AG09319 (cell line): Measurements from ENCODE around the gene OTX1.

Source experiments
- DNase-seq: peaks from one replicate; pipeline ENCODE4 v3.0.0-alpha.2; 2010; ENCODE audit warnings: low read depth; ENCODE audit errors: extremely low read depth
- CTCF ChIP-seq: IDR thresholded peaks from 2 replicates; pipeline ENCODE4 v1.5.1; 2011; ENCODE audit warnings: low read depth, mild to moderate bottlenecking, inconsistent platforms, low read length, moderate library complexity

Gene OTX1

GRCh38 chr2:63050334-63051041 lies at the start of gene OTX1:
Gene OTX1 (plus strand): TSS chr2:63050830. CDS start chr2:63052991, 2,161 bp downstream.
- no peak for DNase-seq
- TF ChIP-seq CTCF, result no peak

GRCh38 chr2:63001576-63001975 lies 49.1 kb upstream of the OTX1 start:
- DNase-seq, result no peak
- no peak for TF ChIP-seq CTCF

- no peak for DNase-seq
- TF ChIP-seq CTCF, result no peak
Observed at GRCh38 chr2:63003351-63003750, 47.3 kb upstream of the OTX1 start.

- DNase-seq, result no peak
Observed at GRCh38 chr2:63007813-63008458, 42.7 kb upstream of the OTX1 start.

GRCh38 chr2:63008838-63009237 lies 41.8 kb upstream of the OTX1 start:
- no peak for TF ChIP-seq CTCF
- DNase-seq, result no peak

More at GRCh38 chr2:63007813-63008458, 42.7 kb upstream of the OTX1 start:
- no peak for TF ChIP-seq CTCF

GRCh38 chr2:63009490-63009889 lies 41.1 kb upstream of the OTX1 start:
- no peak for DNase-seq
- no peak for TF ChIP-seq CTCF

GRCh38 chr2:63012541-63012940 lies 38.1 kb upstream of the OTX1 start:
- no peak for DNase-seq
- TF ChIP-seq CTCF, result no peak
